Chondrocyte (in vitro differentiated cells): ENCODE data around the gene SPTLC2. TPM values are rescaled to one million over a fixed set of nuclear protein-coding genes. Genes with fewer than 3 reads are reported as not detected.

Source experiments
- DNase-seq: peaks from one replicate; pipeline ENCODE4 v3.0.0; 2021; ENCODE audit warnings: mixed read lengths, low spot score
- H3K27ac Mint-ChIP-seq: one replicate; pipeline ENCODE4 v1.8.0; 2021; ENCODE audit warnings: mild to moderate bottlenecking, moderate library complexity, mixed read lengths; ENCODE audit not compliant: unreplicated experiment
- H3K27me3 Mint-ChIP-seq: 2 replicates; pipeline ENCODE4 v1.8.0; 2021; ENCODE audit warnings: low read depth, mixed read lengths
- H3K36me3 Mint-ChIP-seq: 2 replicates; pipeline ENCODE4 v1.8.0; 2021; ENCODE audit warnings: low read depth, mixed read lengths
- H3K4me1 Mint-ChIP-seq: 2 replicates; pipeline ENCODE4 v1.8.0; 2021; ENCODE audit warnings: low read depth, mild to moderate bottlenecking, mixed read lengths
- H3K4me3 Mint-ChIP-seq: one replicate; pipeline ENCODE4 v1.8.0; 2021; ENCODE audit warnings: mild to moderate bottlenecking, moderate library complexity, mixed read lengths; ENCODE audit not compliant: unreplicated experiment
- H3K9me3 Mint-ChIP-seq: 2 replicates; pipeline ENCODE4 v1.8.0; 2021; ENCODE audit warnings: low read depth, mixed read lengths
- CTCF ChIP-seq: fragments of 200-600 bp; sonication (generic); IDR thresholded peaks from 2 replicates; pipeline ENCODE4 v1.5.0; 2021; ENCODE audit warnings: antibody characterized with exemption, mild to moderate bottlenecking, moderate library complexity
- total RNA-seq: library from RNA; stranded (reverse); gene quantifications from 3 replicates; pipeline ENCODE4 v1.2.1, GENCODE V29; 2021

The SPTLC2 gene
- total RNA-seq, 1 donor from 2014 or later, result 29.1 TPM

- Mint-ChIP-seq H3K9me3 (no peaks in the 10 kb centered on the region), H3K4me1 (no peaks in the 10 kb centered on the region), H3K36me3 (no peaks in the 10 kb centered on the region), H3K4me3 (no peak overlapping the region), H3K27me3 (no peaks in the 10 kb centered on the region), H3K27ac (no peak overlapping the region)
- no peak for DNase-seq
- no peak for TF ChIP-seq CTCF
These were observed 134.0 kb downstream of the SPTLC2 start for GRCh38 chr14:77482422-77482821.

GRCh38 chr14:77478796-77479195 is 137.6 kb downstream of the SPTLC2 start:
- Mint-ChIP-seq H3K4me1 (no peaks in the 10 kb centered on the region), H3K36me3 (no peaks in the 10 kb centered on the region), H3K27me3 (no peaks in the 10 kb centered on the region), H3K9me3 (no peaks in the 10 kb centered on the region), H3K4me3 (no peak overlapping the region), H3K27ac (no peak overlapping the region)
- no peak for DNase-seq
- TF ChIP-seq CTCF, result no peak

- no peaks in the 10 kb centered on the region for H3K36me3 Mint-ChIP-seq
- TF ChIP-seq CTCF, result no peak
- H3K27ac Mint-ChIP-seq, result no peak overlapping the region
These were observed 138.4 kb downstream of the SPTLC2 start for GRCh38 chr14:77478029-77478428.

DNA sequence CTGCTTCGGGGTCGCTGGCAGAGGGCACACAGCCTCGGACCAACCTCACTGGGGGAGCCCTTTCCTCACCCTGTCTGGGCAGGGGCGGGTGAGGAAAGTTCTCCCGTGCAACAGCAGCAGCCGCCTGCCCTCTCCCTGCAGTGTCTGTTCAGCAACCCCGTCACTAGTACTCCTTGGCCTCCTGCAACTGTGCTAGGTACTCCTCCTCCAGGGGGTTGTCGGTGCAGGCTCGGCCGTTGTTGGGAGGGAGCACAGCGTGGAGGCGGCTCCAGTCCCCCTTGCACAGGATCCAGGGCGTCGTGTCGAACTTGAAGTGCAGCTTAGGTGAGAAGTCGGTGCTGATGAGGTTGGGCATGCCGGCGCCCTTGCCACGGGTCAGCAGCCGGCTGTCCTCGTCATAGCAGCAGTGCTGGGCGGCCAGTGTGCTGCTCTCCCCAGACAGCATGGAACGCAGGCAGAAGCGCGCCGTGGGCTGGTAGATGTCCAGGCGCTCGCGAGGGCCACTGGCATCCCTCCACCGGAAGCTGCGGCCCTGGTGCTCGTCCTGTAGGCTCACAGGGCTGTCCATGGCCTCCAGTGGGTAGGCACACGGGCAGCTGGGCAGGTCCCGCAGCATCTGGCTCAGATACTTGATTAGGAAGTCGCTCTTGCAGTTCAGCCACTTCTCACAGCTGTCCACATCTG is 140.9 kb downstream of the SPTLC2 start:
- H3K4me3 Mint-ChIP-seq, result no peak overlapping the region
- no peak for DNase-seq
- no peaks in the 10 kb centered on the region for H3K4me1 Mint-ChIP-seq
- no peak overlapping the region for H3K27ac Mint-ChIP-seq
- no peaks in the 10 kb centered on the region for H3K9me3 Mint-ChIP-seq
- no peaks in the 10 kb centered on the region for H3K36me3 Mint-ChIP-seq
- no peak for TF ChIP-seq CTCF
- no peaks in the 10 kb centered on the region for H3K27me3 Mint-ChIP-seq

More at GRCh38 chr14:77478029-77478428, 138.4 kb downstream of the SPTLC2 start:
- Mint-ChIP-seq H3K9me3 (no peaks in the 10 kb centered on the region), H3K4me3 (no peak overlapping the region), H3K4me1 (no peaks in the 10 kb centered on the region), H3K27me3 (no peaks in the 10 kb centered on the region)
- DNase-seq, result no peak

GRCh38 chr14:77474479-77475177 is 141.8 kb downstream of the SPTLC2 start:
- H3K27ac Mint-ChIP-seq, result no peak overlapping the region
- no peaks in the 10 kb centered on the region for H3K9me3 Mint-ChIP-seq
- H3K36me3 Mint-ChIP-seq, result peaks cover 1% of the 10 kb centered on the region
- DNase-seq, result no peak
- no peaks in the 10 kb centered on the region for H3K4me1 Mint-ChIP-seq
- H3K4me3 Mint-ChIP-seq, result no peak overlapping the region
- no peak for TF ChIP-seq CTCF
- H3K27me3 Mint-ChIP-seq, result no peaks in the 10 kb centered on the region
